Non-pigmented ciliary epithelial cell (primary cell): Measurements from ENCODE around the gene SS18L1.

Experiments used
- DNase-seq: peaks from one replicate; pipeline ENCODE4 v3.0.0-alpha.2; 2010; ENCODE audit warnings: low read depth

SS18L1 gene

GRCh38 chr20:62226707-62227590 is 83.4 kb downstream of the SS18L1 start:
- DNase-seq: no peak

- DNase-seq: no peak
These were observed 84.0 kb downstream of the SS18L1 start for GRCh38 chr20:62227591-62227976.

GRCh38 chr20:62227977-62228958 is 84.7 kb downstream of the SS18L1 start:
- no peak for DNase-seq

- no peak for DNase-seq
These were observed 85.5 kb downstream of the SS18L1 start for GRCh38 chr20:62228982-62229545.

- no peak for DNase-seq
These were observed 86.1 kb downstream of the SS18L1 start for GRCh38 chr20:62229667-62230066.

- no peak for DNase-seq
These were observed 86.7 kb downstream of the SS18L1 start for GRCh38 chr20:62230276-62230675.

- no peak for DNase-seq
These were observed 87.1 kb downstream of the SS18L1 start for GRCh38 chr20:62230696-62231095.

GRCh38 chr20:62231292-62231691 is 87.7 kb downstream of the SS18L1 start:
- no peak for DNase-seq
